DND-41 (cell line): Measurements from ENCODE around the gene RAMP1.

ENCODE experiments used
- EZH2 ChIP-seq: IDR thresholded peaks from 3 replicates; pipeline ENCODE4 v1.6.1; 2012; ENCODE audit warnings: borderline replicate concordance, low read depth, mild to moderate bottlenecking, moderate library complexity, low read length, inconsistent platforms; ENCODE audit not compliant: severe bottlenecking
- TF ChIP-seq, protein P1 (sequence below): IDR thresholded peaks from 2 replicates; pipeline ENCODE4 v1.5.1; 2012; ENCODE audit warnings: borderline replicate concordance, low read length, moderate library complexity, mild to moderate bottlenecking; ENCODE audit not compliant: poor library complexity, severe bottlenecking; ENCODE audit errors: extremely low read depth

DNA sequence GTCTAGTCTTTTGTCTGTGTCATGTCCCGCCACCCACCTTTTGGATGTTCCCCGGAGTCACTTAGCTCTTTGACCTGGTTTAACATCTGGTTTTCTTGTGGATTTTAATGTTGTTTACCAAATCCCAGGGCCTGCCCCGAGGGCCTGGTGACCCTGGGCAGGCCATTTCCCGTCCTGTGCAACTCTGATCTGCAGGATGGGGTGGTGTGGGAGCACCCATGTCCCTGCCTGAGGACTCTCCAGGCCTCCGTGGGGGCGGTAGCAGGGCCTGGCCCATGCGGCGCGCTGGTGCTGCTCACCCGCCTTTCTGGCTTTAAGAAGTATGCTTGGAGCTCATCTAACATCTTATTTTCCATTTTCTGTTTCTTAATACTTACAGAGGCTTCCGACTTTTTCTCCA is 10.7 kb downstream of the RAMP1 start:
- no peak for TF ChIP-seq EZH2
- TF ChIP-seq, protein P1, sequence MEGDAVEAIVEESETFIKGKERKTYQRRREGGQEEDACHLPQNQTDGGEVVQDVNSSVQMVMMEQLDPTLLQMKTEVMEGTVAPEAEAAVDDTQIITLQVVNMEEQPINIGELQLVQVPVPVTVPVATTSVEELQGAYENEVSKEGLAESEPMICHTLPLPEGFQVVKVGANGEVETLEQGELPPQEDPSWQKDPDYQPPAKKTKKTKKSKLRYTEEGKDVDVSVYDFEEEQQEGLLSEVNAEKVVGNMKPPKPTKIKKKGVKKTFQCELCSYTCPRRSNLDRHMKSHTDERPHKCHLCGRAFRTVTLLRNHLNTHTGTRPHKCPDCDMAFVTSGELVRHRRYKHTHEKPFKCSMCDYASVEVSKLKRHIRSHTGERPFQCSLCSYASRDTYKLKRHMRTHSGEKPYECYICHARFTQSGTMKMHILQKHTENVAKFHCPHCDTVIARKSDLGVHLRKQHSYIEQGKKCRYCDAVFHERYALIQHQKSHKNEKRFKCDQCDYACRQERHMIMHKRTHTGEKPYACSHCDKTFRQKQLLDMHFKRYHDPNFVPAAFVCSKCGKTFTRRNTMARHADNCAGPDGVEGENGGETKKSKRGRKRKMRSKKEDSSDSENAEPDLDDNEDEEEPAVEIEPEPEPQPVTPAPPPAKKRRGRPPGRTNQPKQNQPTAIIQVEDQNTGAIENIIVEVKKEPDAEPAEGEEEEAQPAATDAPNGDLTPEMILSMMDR: no peak
